ENCODE data around the gene SPEM2.
A peak's percentile ranks its signal among the peaks of the same experiment; 100 is the strongest.

Gene SPEM2

GRCh38 chr17:7440834-7441195 is 15.4 kb downstream of the SPEM2 start:
- DNase-seq (peak in 1 of 2 donors; percentile 39), ATAC-seq (no peak)
- H3K4me1 Mint-ChIP-seq, result peaks cover 65% of the 10 kb centered on the region
- H3K27ac Mint-ChIP-seq, result peak overlapping the region in 1 of 2 donors; percentile 92
- peak overlapping the region; percentile 94 to 99 for H3K4me3 Mint-ChIP-seq
- H3K27me3 Mint-ChIP-seq, result peaks cover 68% of the 10 kb centered on the region
- H3K9me3 Mint-ChIP-seq, result no peaks in the 10 kb centered on the region

- Mint-ChIP-seq H3K4me3 (no peak overlapping the region), H3K27me3 (peaks cover 72% of the 10 kb centered on the region), H3K9me3 (no peaks in the 10 kb centered on the region), H3K27ac (no peak overlapping the region), H3K4me1 (peaks cover 65% of the 10 kb centered on the region)
- no peak for DNase-seq
- no peak for ATAC-seq
Measured at GRCh38 chr17:7441266-7441665, 15.8 kb downstream of the SPEM2 start.

- no peak overlapping the region for H3K4me3 Mint-ChIP-seq
- H3K9me3 Mint-ChIP-seq, result no peaks in the 10 kb centered on the region
- H3K27me3 Mint-ChIP-seq, result peaks cover 81% of the 10 kb centered on the region
- ATAC-seq (no peak), DNase-seq (no peak)
- H3K4me1 Mint-ChIP-seq, result peaks cover 65% of the 10 kb centered on the region
- peak overlapping the region in 1 of 2 donors; percentile 55 for H3K27ac Mint-ChIP-seq
Measured at GRCh38 chr17:7442142-7442541, 16.7 kb downstream of the SPEM2 start.

GRCh38 chr17:7443499-7444485 is 18.4 kb downstream of the SPEM2 start:
- Mint-ChIP-seq H3K9me3 (no peaks in the 10 kb centered on the region), H3K4me3 (no peak overlapping the region), H3K27me3 (peaks cover 80% of the 10 kb centered on the region), H3K4me1 (peaks cover 54% of the 10 kb centered on the region), H3K27ac (no peak overlapping the region)
- no peak for ATAC-seq
- DNase-seq, result no peak

GRCh38 chr17:7444682-7445618 is 19.5 kb downstream of the SPEM2 start, which contains the start of gene CHRNB1:
CHRNB1 (plus strand) TSS chr17:7445061; CDS start chr17:7445128, 67 bp downstream.
- peak; percentile 36 for ATAC-seq
- H3K9me3 Mint-ChIP-seq, result no peaks in the 10 kb centered on the region
- peaks cover 72% of the 10 kb centered on the region for H3K27me3 Mint-ChIP-seq
- DNase-seq, result peak in 1 of 2 donors; percentile 28
- peak within 1 kb of the TSS; percentile 83 to 91 for H3K4me3 Mint-ChIP-seq
- H3K4me1 Mint-ChIP-seq, result peaks cover 46% of the 10 kb centered on the region
- peak within 1 kb of the TSS; percentile 10 to 74 for H3K27ac Mint-ChIP-seq

GRCh38 chr17:7445619-7445968 is 20.2 kb downstream of the SPEM2 start:
- H3K9me3 Mint-ChIP-seq, result no peaks in the 10 kb centered on the region
- peak overlapping the region; percentile 10 to 72 for H3K27ac Mint-ChIP-seq
- H3K27me3 Mint-ChIP-seq, result peaks cover 66% of the 10 kb centered on the region
- peak overlapping the region; percentile 83 to 91 for H3K4me3 Mint-ChIP-seq
- DNase-seq (peak; percentile 31 to 45), ATAC-seq (peak; percentile 85)
- peaks cover 39% of the 10 kb centered on the region for H3K4me1 Mint-ChIP-seq

- Mint-ChIP-seq H3K9me3 (no peaks in the 10 kb centered on the region), H3K27me3 (peaks cover 41% of the 10 kb centered on the region), H3K27ac (no peak overlapping the region), H3K4me1 (peaks cover 32% of the 10 kb centered on the region), H3K4me3 (no peak overlapping the region)
- DNase-seq (no peak), ATAC-seq (no peak)
Measured at GRCh38 chr17:7448461-7448860, 23.0 kb downstream of the SPEM2 start.

GRCh38 chr17:7459961-7460545 is 34.6 kb downstream of the SPEM2 start:
- H3K4me1 Mint-ChIP-seq, result peaks cover 26% of the 10 kb centered on the region
- H3K4me3 Mint-ChIP-seq, result no peak overlapping the region
- H3K27me3 Mint-ChIP-seq, result no peaks in the 10 kb centered on the region
- H3K27ac Mint-ChIP-seq, result peak overlapping the region in 1 of 2 donors; percentile 31
- H3K9me3 Mint-ChIP-seq, result no peaks in the 10 kb centered on the region
- ATAC-seq, result no peak
- no peak for DNase-seq

- no peak overlapping the region for H3K4me3 Mint-ChIP-seq
- no peak for DNase-seq
- peak overlapping the region in 1 of 2 donors; percentile 37 for H3K27ac Mint-ChIP-seq
- no peaks in the 10 kb centered on the region for H3K27me3 Mint-ChIP-seq
- no peak for ATAC-seq
- H3K4me1 Mint-ChIP-seq, result peaks cover 23% of the 10 kb centered on the region
- H3K9me3 Mint-ChIP-seq, result no peaks in the 10 kb centered on the region
Measured at GRCh38 chr17:7460850-7461660, 35.6 kb downstream of the SPEM2 start.

GRCh38 chr17:7462474-7463371 is 37.3 kb downstream of the SPEM2 start:
- ATAC-seq, result peak; percentile 21
- peak overlapping the region in 1 of 2 donors; percentile 58 for H3K27ac Mint-ChIP-seq
- peaks cover 30% of the 10 kb centered on the region for H3K4me1 Mint-ChIP-seq
- H3K9me3 Mint-ChIP-seq, result no peaks in the 10 kb centered on the region
- DNase-seq, result no peak
- H3K27me3 Mint-ChIP-seq, result no peaks in the 10 kb centered on the region
- no peak overlapping the region for H3K4me3 Mint-ChIP-seq

GRCh38 chr17:7463372-7463846 is 38.0 kb downstream of the SPEM2 start:
- DNase-seq (no peak), ATAC-seq (peak; percentile 8)
- no peaks in the 10 kb centered on the region for H3K27me3 Mint-ChIP-seq
- H3K4me3 Mint-ChIP-seq, result no peak overlapping the region
- no peaks in the 10 kb centered on the region for H3K9me3 Mint-ChIP-seq
- peaks cover 37% of the 10 kb centered on the region for H3K4me1 Mint-ChIP-seq
- H3K27ac Mint-ChIP-seq, result no peak overlapping the region

- ATAC-seq, result no peak
- no peak overlapping the region for H3K27ac Mint-ChIP-seq
- no peaks in the 10 kb centered on the region for H3K27me3 Mint-ChIP-seq
- no peak for DNase-seq
- H3K9me3 Mint-ChIP-seq, result no peaks in the 10 kb centered on the region
- H3K4me1 Mint-ChIP-seq, result peaks cover 43% of the 10 kb centered on the region
- H3K4me3 Mint-ChIP-seq, result no peak overlapping the region
Measured at GRCh38 chr17:7464081-7464480, 38.7 kb downstream of the SPEM2 start.

GRCh38 chr17:7465597-7466275 is 40.3 kb downstream of the SPEM2 start:
- Mint-ChIP-seq H3K27ac (peak overlapping the region in 1 of 2 donors; percentile 78), H3K9me3 (no peaks in the 10 kb centered on the region), H3K27me3 (no peaks in the 10 kb centered on the region), H3K4me1 (peaks cover 30% of the 10 kb centered on the region), H3K4me3 (no peak overlapping the region)
- DNase-seq (no peak), ATAC-seq (peak; percentile 39)
